C4-2B (cell line): ENCODE data around the gene ZNF653.

Experiments used
- H3K27ac ChIP-seq: fragments of 450-650 bp; 2 replicates; pipeline ENCODE4 v1.5.1; 2017
- CTCF ChIP-seq: fragments of 450-650 bp; conservative IDR thresholded peaks from 2 replicates; pipeline ENCODE4 v1.5.1; 2017; ENCODE audit warnings: mild to moderate bottlenecking
- ZFX ChIP-seq: fragments of 450-650 bp; IDR thresholded peaks from 2 replicates; pipeline ENCODE4 v1.6.1; 2017

Gene ZNF653

GRCh38 chr19:11448410-11448809 lies 57.2 kb downstream of the ZNF653 start:
- TF ChIP-seq CTCF (no peak), ZFX (no peak)
- H3K27ac ChIP-seq = no peak overlapping the region

GRCh38 chr19:11447347-11448262 lies 58.0 kb downstream of the ZNF653 start:
- TF ChIP-seq ZFX (no peak), CTCF (no peak)
- no peak overlapping the region for H3K27ac ChIP-seq

- H3K27ac ChIP-seq = no peak overlapping the region
- TF ChIP-seq ZFX (no peak), CTCF (peak; percentile 91)
These were observed 58.9 kb downstream of the ZNF653 start for GRCh38 chr19:11446652-11447301.

- TF ChIP-seq ZFX = no peak
- no peak for TF ChIP-seq CTCF
- H3K27ac ChIP-seq = no peak overlapping the region
These were observed 59.4 kb downstream of the ZNF653 start for GRCh38 chr19:11446271-11446651.

GRCh38 chr19:11445141-11445540 lies 60.5 kb downstream of the ZNF653 start:
- H3K27ac ChIP-seq = no peak overlapping the region

GRCh38 chr19:11444059-11444458 lies 61.6 kb downstream of the ZNF653 start:
- H3K27ac ChIP-seq = no peak overlapping the region

More at GRCh38 chr19:11445141-11445540, 60.5 kb downstream of the ZNF653 start:
- TF ChIP-seq ZFX = no peak
- TF ChIP-seq CTCF = no peak

More at GRCh38 chr19:11444059-11444458, 61.6 kb downstream of the ZNF653 start:
- TF ChIP-seq CTCF = no peak
- no peak for TF ChIP-seq ZFX
